Vagina (tissue), 2 donors: ENCODE data around the gene COLGALT1.

Experiments
- CTCF ChIP-seq, 3 experiments: fragments of 450-650 bp in 2 of 3; fragments of 200-600 bp in 1 of 3; sonication (generic) in 1 of 3; IDR thresholded peaks; one replicate each; pipeline ENCODE4 v1.5.1; 2017 to 2019; ENCODE audit warnings: antibody characterized with exemption in 3 of 3, mild to moderate bottlenecking in 2 of 3, moderate library complexity in 2 of 3
- POLR2A ChIP-seq, 2 donors: fragments of 450-650 bp; IDR thresholded peaks; one replicate each; pipeline ENCODE4 v1.6.1; 2017; ENCODE audit warnings: antibody characterized with exemption in 2 of 2, mild to moderate bottlenecking in 2 of 2, moderate library complexity in 2 of 2
- POLR2AphosphoS5 ChIP-seq, 2 donors: sonication (generic); formaldehyde crosslinking; IDR thresholded peaks; one replicate each; pipeline ENCODE4 v1.9.0; 2017; ENCODE audit warnings: antibody characterized with exemption in 2 of 2, mild to moderate bottlenecking in 2 of 2, low read depth in 1 of 2; ENCODE audit not compliant: insufficient read depth in 1 of 2

- TF ChIP-seq POLR2A (IDR thresholded peaks at IDR 0.05) (no peak), CTCF (IDR thresholded peaks at IDR 0.05) (no peak), POLR2AphosphoS5 (IDR thresholded peaks at IDR 0.05; ENCODE audit: insufficient read depth in 1 of 2, low read depth in 1 of 2) (no peak)
These were observed 28.5 kb upstream of the COLGALT1 start for GRCh38 chr19:17526922-17527321.
